ENCODE results near the gene KRTAP22-1.

- TF ChIP-seq CTCF (conservative IDR thresholded peaks at IDR 0.05; ENCODE audit: low read depth in 2 of 2), result no peak
- TF ChIP-seq EZH2phosphoT487 (IDR thresholded peaks at IDR 0.05; ENCODE audit: unreplicated experiment), result no peak
- no peak for TF ChIP-seq STAT1 (IDR thresholded peaks at IDR 0.05; ENCODE audit: unreplicated experiment)
- no peak for TF ChIP-seq EZH2 (IDR thresholded peaks at IDR 0.05; ENCODE audit: low read depth, unreplicated experiment)
- TF ChIP-seq POLR2AphosphoS5 (IDR thresholded peaks at IDR 0.05; ENCODE audit: low read depth), result no peak
- no peak for TF ChIP-seq REST (IDR thresholded peaks at IDR 0.05; ENCODE audit: unreplicated experiment)
- no peak for TF ChIP-seq NANOG (IDR thresholded peaks at IDR 0.05; ENCODE audit: borderline replicate concordance)
Observed at GRCh38 chr21:30555095-30555494, 45.8 kb upstream of the KRTAP22-1 start.

All from GM23338 (cell line).